Activated T-cell treated with anti-CD3 and anti-CD28 coated beads, Interleukin-2, amount 50 U/mL, for 72 hours (primary cell): ENCODE measurements around the gene NEK3. TPM values are rescaled to one million over a fixed set of nuclear protein-coding genes. Genes with fewer than 3 reads are reported as not detected.
"Not testable (repeated sequence)": the region's sequence is repeated elsewhere in the genome, so short reads cannot be mapped to it uniquely, and the experiment has no call there.

Experiments
- ATAC-seq, 2 donors: fragments of 150-1000 bp; cut with Tn5 transposase; replicated peaks in 1 of 2; 2 replicates each; pipeline ENCODE4 v1.10.0; 2021; ENCODE audit warnings: moderate library complexity in 2 of 2, mild to moderate bottlenecking in 1 of 2
- DNase-seq, 2 donors: peaks; one replicate each; pipeline ENCODE4 v3.0.0; 2021 to 2022; ENCODE audit warnings: mixed read lengths in 1 of 2
- H3K27ac Mint-ChIP-seq: one replicate; pipeline ENCODE4 v1.8.0; 2022; ENCODE audit warnings: mild to moderate bottlenecking, moderate library complexity, mixed read lengths
- H3K27me3 Mint-ChIP-seq: one replicate; pipeline ENCODE4 v1.8.0; 2022; ENCODE audit warnings: low read depth, mixed read lengths
- H3K36me3 Mint-ChIP-seq, 2 donors: one replicate each; pipeline ENCODE4 v1.8.0; 2022; ENCODE audit warnings: mixed read lengths in 2 of 2, mild to moderate bottlenecking in 1 of 2; ENCODE audit not compliant: insufficient read depth in 2 of 2
- H3K4me1 Mint-ChIP-seq: one replicate; pipeline ENCODE4 v1.8.0; 2022; ENCODE audit warnings: low read depth, mixed read lengths
- H3K4me3 Mint-ChIP-seq, 2 donors: one replicate each; pipeline ENCODE4 v1.8.0; 2022; ENCODE audit warnings: mild to moderate bottlenecking in 2 of 2, mixed read lengths in 2 of 2, moderate library complexity in 2 of 2
- H3K9me3 Mint-ChIP-seq, 2 donors: one replicate each; pipeline ENCODE4 v1.8.0; 2022; ENCODE audit warnings: mixed read lengths in 2 of 2
- total RNA-seq, 2 donors: library from RNA; stranded (reverse); gene quantifications; one replicate each; pipeline ENCODE4 v1.2.3, GENCODE V29; 2022

Gene NEK3, protein sequence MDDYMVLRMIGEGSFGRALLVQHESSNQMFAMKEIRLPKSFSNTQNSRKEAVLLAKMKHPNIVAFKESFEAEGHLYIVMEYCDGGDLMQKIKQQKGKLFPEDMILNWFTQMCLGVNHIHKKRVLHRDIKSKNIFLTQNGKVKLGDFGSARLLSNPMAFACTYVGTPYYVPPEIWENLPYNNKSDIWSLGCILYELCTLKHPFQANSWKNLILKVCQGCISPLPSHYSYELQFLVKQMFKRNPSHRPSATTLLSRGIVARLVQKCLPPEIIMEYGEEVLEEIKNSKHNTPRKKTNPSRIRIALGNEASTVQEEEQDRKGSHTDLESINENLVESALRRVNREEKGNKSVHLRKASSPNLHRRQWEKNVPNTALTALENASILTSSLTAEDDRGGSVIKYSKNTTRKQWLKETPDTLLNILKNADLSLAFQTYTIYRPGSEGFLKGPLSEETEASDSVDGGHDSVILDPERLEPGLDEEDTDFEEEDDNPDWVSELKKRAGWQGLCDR
- total RNA-seq: 10 to 100 TPM; 14.4 to 14.9 TPM

- no peaks in the 10 kb centered on the region for H3K36me3 Mint-ChIP-seq
- peak; percentile 83 to 91 for ATAC-seq
Observed at GRCh38 chr13:52159159-52159982, at the start of gene NEK3. NEK3 (minus strand) TSS chr13:52159597; CDS start chr13:52156191, 3,406 bp downstream.

DNA sequence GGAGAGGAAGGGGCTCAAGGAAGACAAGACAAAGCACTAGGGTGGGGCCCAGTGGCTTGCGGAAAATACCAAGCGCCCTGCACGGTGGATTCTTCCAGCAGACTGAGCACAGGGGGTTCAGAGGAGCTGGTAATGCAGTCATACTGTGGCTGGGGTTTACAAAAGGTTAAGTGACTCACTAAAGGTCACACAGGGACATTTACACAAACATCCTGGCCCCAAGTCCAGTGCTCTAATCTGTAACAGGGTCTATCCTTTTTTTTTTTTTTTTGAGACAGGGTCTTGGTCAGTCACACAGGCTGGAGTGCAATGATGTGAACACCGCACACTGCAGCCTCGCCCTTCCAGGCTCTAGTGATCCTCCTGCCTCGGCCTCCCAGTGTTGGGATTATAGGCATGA lies 49.0 kb upstream of the NEK3 start:
- H3K9me3 Mint-ChIP-seq, DNase-seq, H3K4me3 Mint-ChIP-seq, H3K4me1 Mint-ChIP-seq, H3K27ac Mint-ChIP-seq, H3K36me3 Mint-ChIP-seq, H3K27me3 Mint-ChIP-seq: not testable (repeated sequence)
- ATAC-seq: peak; percentile 45 to 54

More at GRCh38 chr13:52159159-52159982, at the start of gene NEK3:
- H3K9me3 Mint-ChIP-seq: no peaks in the 10 kb centered on the region
- peaks cover 7% of the 10 kb centered on the region for H3K27me3 Mint-ChIP-seq
- peak within 1 kb of the TSS; percentile 82 to 90 for H3K4me3 Mint-ChIP-seq
- DNase-seq: peak; percentile 58 to 79
- peaks cover 15% of the 10 kb centered on the region for H3K4me1 Mint-ChIP-seq
- peak within 1 kb of the TSS; percentile 59 for H3K27ac Mint-ChIP-seq

DNA sequence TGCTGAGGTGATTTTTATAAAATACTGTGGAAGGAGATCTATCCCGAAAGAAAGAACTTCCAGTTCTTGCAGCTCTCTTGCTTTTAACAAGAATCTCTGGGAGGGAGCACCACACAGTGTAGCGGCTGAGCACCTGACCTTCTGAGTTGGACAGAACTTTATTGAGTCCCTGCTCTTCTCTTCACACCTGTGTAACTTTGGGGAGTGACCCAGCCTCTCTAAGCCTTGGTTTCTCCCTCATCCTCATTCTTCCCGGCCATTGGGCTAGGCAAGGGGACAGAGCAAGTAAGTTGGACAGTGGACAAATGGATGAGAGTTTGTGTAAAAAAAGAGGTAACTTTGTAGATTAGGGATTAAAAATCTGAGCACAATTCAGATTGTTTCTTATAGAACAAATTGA lies 48.5 kb upstream of the NEK3 start:
- H3K4me3 Mint-ChIP-seq, ATAC-seq: not testable (repeated sequence)

GRCh38 chr13:52207337-52207736 lies 47.9 kb upstream of the NEK3 start:
- H3K36me3 Mint-ChIP-seq, H3K9me3 Mint-ChIP-seq: not testable (repeated sequence)

More for the DNA sequence above, 48.5 kb upstream of the NEK3 start:
- H3K27ac Mint-ChIP-seq, H3K27me3 Mint-ChIP-seq, H3K4me1 Mint-ChIP-seq, DNase-seq, H3K36me3 Mint-ChIP-seq, H3K9me3 Mint-ChIP-seq: not testable (repeated sequence)

DNA sequence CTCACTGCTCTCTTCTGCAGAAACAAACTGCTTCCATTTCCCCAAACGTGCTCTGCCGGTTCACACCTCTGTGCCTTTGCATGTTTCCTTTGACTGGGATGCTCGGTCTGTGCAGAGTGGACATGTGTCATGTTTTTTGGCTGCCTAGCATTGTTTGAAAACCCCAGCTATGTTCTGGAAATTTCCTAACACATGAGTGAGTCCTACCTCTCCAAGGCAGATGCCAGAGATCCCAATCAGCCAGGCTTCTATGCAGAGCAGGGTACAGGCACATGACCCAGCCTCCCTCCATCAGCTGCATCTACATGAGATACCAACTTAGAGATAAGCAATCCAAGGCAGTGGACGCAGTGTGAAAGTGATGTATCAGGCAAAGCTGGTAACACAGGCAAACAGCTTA lies 45.1 kb upstream of the NEK3 start:
- H3K9me3 Mint-ChIP-seq, H3K36me3 Mint-ChIP-seq: not testable (repeated sequence)

More at GRCh38 chr13:52207337-52207736, 47.9 kb upstream of the NEK3 start:
- not testable (repeated sequence) for H3K27ac Mint-ChIP-seq, ATAC-seq, H3K4me1 Mint-ChIP-seq, DNase-seq, H3K27me3 Mint-ChIP-seq, H3K4me3 Mint-ChIP-seq

DNA sequence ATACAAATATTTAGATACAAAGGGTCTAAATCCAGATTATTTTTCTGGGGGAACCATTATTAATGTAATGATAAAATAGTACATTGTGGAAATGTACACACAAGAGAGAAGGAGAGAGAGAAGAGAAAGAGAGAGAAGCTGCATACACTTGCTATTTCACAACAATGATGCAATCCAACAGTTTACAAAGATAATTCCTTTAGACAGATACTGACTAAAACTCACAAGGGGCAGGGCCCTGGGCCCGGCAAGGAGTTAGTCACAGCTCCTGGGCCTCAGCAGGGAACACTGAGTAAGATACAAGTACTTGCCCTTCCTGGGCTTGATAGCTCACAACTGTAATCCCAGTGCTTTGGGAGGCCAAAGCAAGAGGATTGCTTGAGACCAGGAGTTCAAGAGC lies 44.5 kb upstream of the NEK3 start:
- not testable (repeated sequence) for H3K27me3 Mint-ChIP-seq, H3K4me1 Mint-ChIP-seq, ATAC-seq, H3K9me3 Mint-ChIP-seq, H3K36me3 Mint-ChIP-seq, H3K27ac Mint-ChIP-seq, H3K4me3 Mint-ChIP-seq, DNase-seq

More for the DNA sequence above, 45.1 kb upstream of the NEK3 start:
- H3K4me3 Mint-ChIP-seq, H3K27ac Mint-ChIP-seq, ATAC-seq, DNase-seq, H3K27me3 Mint-ChIP-seq, H3K4me1 Mint-ChIP-seq: not testable (repeated sequence)

- not testable (repeated sequence) for H3K27me3 Mint-ChIP-seq, H3K4me1 Mint-ChIP-seq, H3K27ac Mint-ChIP-seq, H3K9me3 Mint-ChIP-seq, ATAC-seq, H3K4me3 Mint-ChIP-seq, DNase-seq, H3K36me3 Mint-ChIP-seq
Observed at GRCh38 chr13:52202506-52202905, 43.1 kb upstream of the NEK3 start.

DNA sequence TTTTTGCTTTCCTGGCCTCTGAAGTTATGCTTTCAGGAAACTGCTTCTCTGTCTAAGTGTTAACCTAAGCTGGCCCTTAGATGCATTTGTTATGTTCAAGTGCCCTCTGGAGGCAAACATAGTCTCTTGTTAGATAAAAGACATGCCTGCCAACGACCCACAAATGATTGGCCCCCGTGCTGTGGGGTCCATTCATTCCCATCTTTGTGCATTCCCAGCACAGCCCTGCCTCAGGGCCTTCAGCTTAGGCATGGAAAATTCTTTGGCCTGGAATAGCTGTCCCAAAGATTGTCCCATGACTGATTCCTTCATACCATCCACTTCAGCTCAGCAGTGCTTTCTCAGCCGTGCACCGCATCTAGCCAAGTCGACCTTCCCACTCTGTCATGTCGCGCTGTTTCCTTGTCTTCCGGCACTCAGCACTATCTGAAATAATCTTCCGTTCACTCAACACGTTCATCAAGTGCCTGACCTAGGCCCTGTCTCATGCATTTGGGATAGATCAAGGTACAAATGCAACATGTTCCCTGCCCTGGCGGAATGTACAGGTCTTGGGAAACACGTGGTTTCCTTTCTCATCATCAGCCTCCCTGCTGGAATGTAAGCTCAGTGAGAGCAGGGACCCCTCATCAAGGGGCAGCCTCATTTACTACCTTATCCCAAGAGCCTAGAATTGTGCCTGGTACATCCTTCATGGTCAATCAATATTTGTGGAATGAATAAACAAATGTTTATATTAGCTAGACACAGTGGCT lies 42.2 kb upstream of the NEK3 start:
- peak overlapping the region; percentile 54 for H3K27ac Mint-ChIP-seq
- not testable (repeated sequence) for H3K4me1 Mint-ChIP-seq, H3K4me3 Mint-ChIP-seq, H3K27me3 Mint-ChIP-seq, H3K9me3 Mint-ChIP-seq, H3K36me3 Mint-ChIP-seq
- ATAC-seq (peak; percentile 70 to 80), DNase-seq (peak; percentile 14 to 19)

DNA sequence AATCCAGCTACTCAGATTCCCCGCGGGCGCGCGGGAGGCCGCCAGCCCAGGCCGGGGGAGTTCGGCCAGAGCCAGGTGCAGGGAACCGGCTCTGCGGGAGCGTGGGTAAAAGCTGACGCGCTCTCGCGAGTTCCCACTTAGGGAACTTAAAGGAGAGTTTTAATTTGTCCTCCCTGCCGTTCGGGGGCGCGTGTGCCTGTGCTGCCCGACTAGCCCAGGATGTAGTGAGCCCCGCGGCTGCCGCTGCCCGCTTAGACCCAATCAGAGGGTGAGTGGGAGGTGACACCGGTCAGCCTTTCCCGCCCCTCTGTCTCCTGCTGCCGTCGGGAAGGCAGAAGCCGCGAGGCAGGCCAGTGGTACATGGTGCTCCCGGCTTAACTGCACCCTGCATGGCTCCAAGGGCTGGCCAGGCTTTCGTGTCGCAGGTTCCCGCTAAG lies 36.0 kb upstream of the NEK3 start:
- H3K36me3 Mint-ChIP-seq: peaks cover 0 to 3% of the 10 kb centered on the region in 2 donors
- no peaks in the 10 kb centered on the region for H3K9me3 Mint-ChIP-seq
- H3K4me3 Mint-ChIP-seq: peak overlapping the region; percentile 93 to 98
- ATAC-seq (peak; percentile 75 to 76), DNase-seq (peak; percentile 76 to 78)
- no peaks in the 10 kb centered on the region for H3K27me3 Mint-ChIP-seq
- peak overlapping the region; percentile 54 for H3K27ac Mint-ChIP-seq
- peaks cover 24% of the 10 kb centered on the region for H3K4me1 Mint-ChIP-seq

DNA sequence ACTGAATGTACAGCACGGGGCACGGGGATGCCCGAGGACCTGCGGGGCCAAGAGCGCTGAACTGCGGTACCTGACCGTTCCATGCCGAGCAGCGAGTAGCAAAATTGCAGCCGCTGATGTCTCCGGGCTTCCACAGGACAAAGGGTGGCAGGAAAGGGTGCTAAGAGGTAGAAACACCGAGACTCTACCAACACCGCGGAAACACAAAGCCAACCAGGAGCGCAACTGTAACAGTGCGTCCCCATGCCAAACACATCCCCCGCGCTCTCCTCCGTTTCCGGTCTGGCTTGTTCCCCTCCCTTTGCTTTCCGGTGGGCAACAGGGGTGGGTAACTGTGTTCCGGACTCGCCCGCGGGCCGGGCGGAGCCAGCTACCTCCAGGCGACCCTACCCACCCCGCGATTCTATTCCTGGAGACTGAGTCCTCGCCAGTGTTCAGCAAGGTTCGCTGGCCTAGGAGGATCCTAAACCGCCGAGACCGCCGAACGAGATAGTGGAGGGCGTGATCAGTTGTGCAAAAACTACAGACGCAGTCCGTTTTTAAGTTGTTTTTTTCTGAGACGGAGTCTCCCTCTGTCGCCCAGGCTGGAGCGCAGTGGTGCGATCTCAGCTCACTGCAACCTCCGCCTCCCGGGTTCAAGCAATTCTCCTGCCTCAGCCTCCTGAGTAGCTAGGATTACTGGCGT lies 34.9 kb upstream of the NEK3 start:
- Mint-ChIP-seq H3K36me3 (peaks cover 0 to 3% of the 10 kb centered on the region in 2 donors), H3K9me3 (no peaks in the 10 kb centered on the region), H3K27me3 (no peaks in the 10 kb centered on the region), H3K27ac (peak overlapping the region; percentile 90), H3K4me3 (peak overlapping the region; percentile 93 to 98), H3K4me1 (peaks cover 24% of the 10 kb centered on the region)
- DNase-seq (peak; percentile 86 to 93), ATAC-seq (peak; percentile 92 to 93)

GRCh38 chr13:52193587-52194183 lies 34.3 kb upstream of the NEK3 start:
- peak overlapping the region; percentile 93 to 98 for H3K4me3 Mint-ChIP-seq
- peaks cover 25% of the 10 kb centered on the region for H3K4me1 Mint-ChIP-seq
- H3K36me3 Mint-ChIP-seq, H3K27me3 Mint-ChIP-seq, ATAC-seq, H3K9me3 Mint-ChIP-seq: not testable (repeated sequence)
- H3K27ac Mint-ChIP-seq: peak overlapping the region; percentile 90
- peak in 1 of 2 donors; percentile 5 for DNase-seq
